GM21390 (cell line): ENCODE data around the gene NEK10.

Experiments
- ATAC-seq: cut with Tn5 transposase; IDR thresholded peaks from one replicate; pipeline ENCODE4 v1.9.1; 2021; ENCODE audit not compliant: unreplicated experiment

Gene NEK10

DNA sequence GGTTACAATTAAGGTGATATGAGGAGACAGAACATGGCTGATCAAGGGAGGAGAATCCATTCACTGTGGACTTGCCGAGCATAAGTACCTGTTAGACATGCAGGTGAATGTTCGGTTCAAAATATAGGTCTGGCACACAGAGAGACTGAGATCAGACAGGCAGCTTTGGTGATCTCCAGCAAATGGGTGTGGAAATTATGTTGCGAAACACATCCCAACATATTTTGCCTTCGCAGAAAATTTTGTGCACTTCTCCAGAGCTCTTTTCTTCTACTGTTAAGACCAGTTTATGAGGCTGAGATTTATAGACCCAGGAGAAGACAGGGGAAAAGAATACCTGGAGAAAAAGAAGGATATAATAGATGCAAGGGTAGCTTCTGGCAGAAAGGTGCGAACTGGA is 183.2 kb downstream of the NEK10 start:
- ATAC-seq, result no peak

DNA sequence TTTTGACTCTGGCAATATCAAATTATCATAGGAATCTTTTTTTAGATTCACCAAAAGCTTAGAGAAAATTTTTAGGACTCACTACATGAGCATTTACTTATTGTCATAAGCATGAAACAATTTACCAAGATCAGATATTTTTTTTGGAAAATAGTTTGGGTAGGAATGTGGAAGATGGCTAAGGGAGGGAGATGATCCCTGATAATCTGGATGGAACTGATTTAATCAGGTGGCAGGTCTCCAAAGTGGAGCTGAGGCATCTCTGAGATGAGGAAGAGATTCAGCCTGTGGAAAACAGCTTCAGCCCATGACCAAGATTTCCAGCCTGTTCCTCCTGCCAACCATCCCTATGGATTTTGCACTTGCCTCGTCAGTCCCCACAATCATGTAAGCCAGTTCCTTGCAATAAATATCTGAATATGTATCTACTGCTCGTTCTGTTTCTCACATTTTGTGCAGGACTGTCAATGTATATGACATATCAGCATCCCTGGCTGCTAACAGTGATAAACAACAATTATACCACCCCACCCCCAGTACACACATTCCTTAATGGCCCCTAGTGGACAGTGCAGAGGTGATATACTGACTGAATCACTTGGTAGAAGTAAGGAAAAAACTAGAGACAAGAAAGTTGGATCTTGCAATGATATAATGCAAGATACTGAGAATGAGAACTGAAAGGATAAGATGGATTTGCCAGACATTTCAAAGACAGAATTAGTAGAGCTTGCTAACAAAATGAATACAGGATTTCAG is 183.8 kb downstream of the NEK10 start:
- ATAC-seq, result no peak

DNA sequence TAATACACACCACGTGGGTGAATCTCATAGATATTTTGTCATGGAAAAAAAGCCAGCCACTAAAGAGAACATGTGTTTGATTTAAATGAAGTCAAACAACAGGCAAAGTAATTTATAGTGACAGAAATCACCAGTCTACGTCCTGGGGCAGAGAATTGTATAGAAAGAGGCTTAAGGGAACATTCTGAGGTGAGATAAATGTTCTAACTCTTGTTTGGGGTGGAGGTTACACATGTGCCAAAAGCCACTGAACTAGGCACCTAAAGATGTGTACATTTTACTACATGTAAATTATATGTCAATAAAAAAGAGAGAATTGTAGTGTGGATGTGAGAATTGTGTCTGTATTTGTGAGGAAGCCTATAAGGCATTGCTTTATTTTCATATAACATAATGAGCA is 184.9 kb downstream of the NEK10 start:
- no peak for ATAC-seq

DNA sequence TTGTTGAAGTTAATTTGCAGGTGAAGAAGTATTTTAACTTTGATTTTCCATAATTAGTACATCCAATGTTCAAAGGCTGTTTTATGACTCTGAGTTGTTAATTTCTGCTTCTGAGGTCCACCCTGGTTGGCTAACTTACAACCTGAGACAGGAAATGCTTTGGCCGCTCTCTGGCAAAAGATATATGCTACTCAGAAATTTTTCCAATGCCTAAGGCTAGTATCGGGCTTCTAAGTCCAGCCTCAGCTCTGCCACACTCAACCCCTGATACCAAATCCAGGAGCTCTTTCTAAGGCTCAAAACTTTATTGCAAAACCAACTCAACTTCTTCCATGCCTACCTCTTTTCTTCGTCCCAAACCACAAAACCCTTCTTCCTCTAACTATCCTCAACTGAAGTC is 192.9 kb downstream of the NEK10 start:
- ATAC-seq, result no peak

DNA sequence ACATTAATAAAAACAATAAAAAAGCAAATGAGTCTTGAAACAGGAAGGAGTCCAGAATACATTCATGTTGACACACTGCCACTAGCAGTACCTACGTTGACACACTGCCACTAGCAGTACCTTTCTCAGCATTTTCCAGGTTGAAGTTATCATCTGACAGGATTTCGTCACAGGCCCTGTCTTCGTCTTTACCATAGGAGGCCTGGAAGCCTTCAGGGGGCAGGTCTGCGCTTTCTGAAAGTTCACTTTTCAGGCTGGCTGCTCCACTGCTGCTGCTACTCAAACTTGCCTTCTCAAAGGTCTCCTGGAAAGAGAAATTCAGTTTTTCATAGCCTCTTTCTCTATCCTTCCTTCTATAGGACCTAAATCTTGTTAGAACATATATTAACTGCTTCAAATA is 194.7 kb downstream of the NEK10 start:
- ATAC-seq, result no peak

DNA sequence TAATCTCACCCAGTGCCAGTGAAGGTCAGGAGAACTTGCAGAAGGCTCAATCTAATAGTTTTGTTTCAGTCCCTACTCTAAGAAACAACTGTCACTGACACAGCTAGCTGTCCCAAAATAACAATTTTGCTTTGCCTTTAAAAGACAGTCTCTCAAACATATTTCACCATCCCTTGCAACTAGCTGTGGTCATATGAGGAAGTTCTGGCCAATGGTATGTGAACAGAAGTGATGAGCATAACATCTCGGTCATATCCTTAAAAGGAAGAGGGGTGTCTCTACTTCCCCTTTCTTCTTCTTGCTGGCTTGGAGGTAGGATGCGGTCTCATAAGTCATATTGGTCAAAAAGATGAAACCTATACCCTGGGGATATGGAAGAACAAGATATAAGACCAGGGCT is 198.1 kb downstream of the NEK10 start:
- peak; percentile 92 for ATAC-seq

DNA sequence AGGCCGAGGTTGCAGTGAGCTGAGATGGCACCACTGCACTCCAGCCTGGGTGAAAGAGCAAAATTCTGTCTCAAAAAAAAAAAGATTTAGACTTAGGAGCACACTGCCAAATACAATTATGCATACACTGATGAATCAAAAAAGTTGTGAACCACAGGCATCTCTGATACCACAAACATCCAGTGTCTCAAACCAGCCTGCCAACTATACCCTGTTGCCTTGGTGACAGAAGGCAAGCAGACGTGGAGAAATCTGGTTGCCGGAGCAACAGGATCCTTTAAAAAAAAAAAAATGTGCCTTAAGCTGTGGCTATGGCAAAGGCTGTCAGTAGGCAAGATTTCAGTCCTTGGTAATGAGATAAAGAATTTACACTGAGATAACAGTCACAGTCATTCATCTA is 202.3 kb downstream of the NEK10 start:
- ATAC-seq, result no peak

DNA sequence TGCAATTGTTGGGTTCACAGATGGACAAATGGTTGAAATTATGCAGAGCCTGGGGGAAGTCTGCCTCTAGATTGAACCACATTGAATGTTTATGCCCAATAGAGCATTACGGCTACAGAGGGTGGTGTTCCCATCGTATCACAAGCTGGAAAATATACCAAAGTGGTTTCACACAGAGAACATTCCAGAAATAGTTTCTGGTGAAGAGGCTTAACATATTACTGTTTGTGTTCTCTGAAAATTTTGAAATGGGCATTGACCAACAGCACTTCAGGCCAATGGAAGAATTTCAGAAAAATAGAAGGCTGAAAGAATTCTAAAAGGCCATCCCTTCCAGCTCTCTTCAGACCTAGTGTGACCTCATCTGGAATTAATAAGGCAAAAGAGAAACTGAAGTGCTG is 203.9 kb downstream of the NEK10 start:
- no peak for ATAC-seq

DNA sequence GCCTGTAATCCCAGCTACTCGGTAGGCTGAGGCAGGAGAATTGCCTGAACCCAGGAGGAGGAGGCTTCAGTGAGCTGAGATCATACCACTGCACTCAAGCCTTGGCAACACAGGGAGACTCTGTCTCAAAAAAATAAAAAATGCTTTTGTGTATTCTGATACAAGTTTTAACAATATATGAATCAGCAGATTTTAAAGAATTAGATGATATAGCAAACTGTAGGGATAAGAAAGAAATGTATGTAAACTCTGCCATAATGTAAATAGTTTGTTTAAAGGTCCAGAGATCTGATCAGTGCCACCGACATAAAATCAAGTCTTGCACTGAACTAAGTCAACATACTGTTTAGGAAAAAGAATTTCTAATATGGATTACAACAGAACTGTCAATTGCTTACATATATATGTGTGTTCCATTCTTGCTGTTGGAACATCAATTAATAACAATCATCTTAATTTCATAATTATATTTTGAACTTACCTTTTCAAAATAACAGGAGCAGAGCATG is 208.3 kb downstream of the NEK10 start:
- ATAC-seq, result no peak

DNA sequence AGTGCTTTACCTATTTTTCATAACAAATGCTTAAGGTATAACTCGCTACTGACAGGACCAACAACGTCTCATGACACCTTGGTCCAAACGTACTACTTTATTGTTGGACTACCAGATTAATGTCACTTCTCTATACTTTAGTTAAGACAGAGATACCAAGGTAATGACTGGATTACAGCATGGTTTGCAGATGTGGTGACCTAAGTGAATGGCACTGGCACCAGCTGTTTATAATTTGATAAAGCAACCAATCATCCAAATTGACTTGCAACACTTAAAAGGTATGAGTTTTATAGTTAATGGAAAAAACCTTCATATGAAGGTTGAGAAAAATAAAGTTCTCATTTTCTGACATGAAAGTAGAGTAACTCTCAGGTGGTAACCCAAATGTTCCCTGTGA is 209.0 kb downstream of the NEK10 start:
- no peak for ATAC-seq

DNA sequence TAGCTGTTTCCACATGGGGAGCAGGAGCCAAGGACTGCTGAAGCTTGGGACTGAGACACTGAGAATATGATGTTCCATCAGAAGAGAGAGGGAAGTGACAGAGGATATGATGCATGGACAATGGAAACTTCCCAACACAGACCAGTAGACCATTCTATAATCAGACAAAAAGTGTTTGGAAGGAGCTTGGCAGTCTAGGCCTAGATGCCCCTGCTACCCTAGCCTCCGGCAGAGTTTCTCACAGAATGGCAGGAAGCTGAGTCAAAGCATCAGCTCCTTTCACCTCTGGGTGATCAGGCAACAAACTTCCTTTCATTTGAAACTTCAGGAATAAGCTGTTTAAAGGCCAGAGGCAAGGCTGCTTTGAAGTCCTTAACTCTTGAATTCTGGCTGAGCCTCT is 222.0 kb downstream of the NEK10 start:
- ATAC-seq, result no peak

DNA sequence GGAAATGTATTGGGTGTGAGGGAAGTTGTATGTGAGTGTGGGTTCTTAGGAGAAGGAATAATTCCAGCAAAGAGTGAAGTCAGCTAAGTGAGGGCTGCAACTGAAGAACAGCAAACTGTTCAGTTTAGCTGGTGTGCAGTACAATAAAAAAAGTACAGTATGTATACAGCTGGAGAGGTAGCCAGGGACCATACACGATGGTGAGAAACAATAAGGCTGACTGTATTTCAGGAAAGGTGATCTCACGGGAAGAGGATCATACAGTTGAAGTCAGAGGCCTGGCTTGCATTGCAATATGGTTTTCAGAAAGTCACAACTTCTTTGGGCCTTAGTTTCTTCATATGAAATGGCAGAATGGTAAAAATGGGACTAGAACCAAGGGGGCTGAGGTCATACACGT is 222.4 kb downstream of the NEK10 start:
- no peak for ATAC-seq

DNA sequence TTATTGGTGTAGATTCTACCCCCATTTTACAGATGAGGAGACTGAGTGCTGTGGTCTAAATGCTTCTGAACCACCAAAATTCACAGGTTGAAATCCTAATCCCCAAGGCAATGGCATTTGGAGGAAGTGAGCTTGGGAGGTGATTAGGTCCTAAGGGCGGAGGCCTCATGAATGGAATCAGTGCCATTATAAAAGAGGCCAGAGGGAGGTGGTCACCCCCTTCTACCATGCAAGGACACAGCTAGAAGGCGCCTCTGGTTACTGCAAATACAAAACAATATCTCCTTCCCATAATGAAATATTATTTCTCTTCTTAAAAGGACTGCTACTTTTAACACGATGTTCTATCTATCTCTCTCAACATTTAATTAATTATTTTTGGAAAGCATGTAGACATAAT is 223.5 kb downstream of the NEK10 start:
- ATAC-seq, result no peak

DNA sequence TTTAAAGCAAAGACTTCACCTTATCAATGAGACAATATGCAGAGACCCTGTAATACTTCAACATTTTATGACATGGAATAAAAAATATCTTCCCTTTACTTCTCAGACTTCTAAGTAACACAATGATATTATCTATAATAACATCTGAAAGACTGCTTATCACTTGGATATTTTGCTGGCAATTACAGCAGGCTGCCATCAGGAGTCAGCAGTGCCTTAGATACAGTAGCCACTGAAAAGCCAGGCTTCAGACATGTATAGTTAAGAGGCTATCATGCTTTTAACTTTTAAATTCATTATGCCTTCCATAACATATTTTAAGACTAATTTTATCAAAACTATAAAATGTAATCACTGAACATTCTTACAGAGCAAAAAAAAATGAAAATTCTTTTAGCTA is 227.5 kb downstream of the NEK10 start:
- no peak for ATAC-seq

DNA sequence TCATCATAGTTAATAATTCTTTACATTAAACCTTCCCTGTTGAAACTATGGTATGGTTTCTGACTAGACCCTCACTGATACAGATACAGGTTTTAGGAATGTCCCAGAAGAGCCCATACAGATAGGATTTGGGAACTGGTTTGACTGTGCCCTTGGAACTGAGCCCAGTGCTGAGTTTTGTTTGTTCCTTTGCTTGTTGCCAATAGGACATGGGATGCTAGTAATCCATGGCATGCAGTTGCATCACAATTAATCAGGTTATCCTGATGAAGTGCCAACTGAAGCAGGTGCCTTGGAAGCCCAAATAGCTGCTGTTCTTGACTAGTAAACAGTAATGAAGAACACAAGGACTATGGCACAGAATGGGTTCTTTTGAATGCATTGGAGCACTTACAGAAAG is 230.6 kb downstream of the NEK10 start:
- ATAC-seq, result no peak

DNA sequence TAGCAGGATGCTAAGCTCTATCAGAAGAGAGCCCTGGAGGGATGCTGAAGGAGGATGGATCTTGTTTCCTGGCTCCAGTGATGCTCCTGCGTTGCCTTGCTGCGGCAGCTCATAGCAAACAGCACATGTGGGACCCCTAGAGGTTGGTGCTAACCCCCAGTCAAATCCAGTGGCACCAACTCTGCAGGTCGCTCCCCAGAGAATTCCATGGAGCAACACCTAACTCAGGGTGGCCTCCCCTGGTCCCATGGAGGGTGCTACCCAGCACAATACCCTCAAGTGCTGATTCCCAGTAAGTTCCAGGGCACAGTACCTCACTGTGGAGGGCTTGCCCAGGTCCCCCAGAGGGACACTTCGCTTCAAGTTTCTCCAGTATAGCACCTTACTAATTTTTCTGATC is 231.2 kb downstream of the NEK10 start:
- no peak for ATAC-seq

DNA sequence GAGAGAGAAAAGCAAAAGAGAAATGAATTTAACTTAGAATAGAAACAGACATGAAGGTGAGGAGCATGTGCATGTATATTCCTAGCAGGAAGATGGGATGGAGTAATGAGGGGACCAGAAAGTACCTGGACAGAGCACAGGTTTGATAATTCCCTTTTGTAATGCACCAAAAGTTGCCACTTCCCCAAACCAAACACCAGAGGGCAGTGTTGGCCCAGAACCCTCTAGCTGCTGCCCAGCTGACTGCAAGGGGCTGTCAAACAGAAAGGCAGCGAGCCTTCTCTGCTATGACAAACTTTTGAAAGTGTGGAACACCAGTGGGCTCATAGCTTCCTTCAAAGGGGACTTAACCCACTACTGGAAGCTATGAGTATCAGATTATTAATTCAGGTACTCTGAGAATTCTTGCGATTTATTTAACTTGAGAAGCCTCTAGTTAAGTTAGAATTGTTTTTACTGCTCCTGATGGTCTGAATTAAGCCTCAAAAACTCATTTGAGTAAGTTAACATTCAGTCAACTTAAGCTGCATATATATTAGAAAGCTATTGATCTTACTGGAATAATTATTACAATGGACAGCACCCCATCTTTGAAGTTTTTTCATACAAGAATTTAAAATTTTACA is 234.9 kb downstream of the NEK10 start:
- ATAC-seq, result peak; percentile 98

DNA sequence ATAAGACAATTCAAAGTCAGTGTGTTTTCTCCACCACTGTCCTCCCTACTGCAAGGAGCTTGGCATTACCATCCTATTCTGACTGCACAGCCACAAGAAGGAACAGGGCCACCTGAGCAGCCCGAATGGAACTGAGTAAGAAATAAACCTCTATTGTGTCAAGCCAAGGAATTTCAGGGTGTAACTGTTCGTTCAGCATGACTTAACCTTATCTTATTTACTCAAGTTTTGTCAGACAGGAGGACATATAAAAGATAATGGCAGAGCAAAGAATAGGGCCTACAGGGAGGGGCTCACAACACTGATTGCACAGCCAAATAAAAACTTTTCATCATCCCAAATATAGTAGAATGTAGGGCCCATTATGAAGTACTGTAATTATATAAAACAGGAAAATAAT is 236.1 kb downstream of the NEK10 start:
- ATAC-seq, result no peak

DNA sequence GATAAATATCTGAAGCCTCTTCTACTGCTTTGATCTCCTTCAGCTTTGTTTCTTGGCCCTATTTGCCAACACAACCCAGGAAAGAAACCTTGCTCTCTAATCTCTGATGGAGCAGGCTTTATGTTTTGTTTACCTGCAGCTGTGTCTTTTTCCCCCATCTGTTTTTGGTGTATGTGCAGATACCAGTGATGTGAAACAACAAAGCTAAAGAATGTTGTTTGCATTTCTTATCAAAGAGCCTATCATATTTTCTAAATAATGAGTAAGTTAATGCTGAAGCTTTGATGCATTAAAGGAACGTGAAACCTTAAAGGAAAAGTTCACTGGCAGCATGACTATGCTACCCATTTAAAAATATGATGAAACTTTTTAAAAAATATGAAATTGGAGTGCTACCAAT is 238.4 kb downstream of the NEK10 start:
- ATAC-seq, result no peak

DNA sequence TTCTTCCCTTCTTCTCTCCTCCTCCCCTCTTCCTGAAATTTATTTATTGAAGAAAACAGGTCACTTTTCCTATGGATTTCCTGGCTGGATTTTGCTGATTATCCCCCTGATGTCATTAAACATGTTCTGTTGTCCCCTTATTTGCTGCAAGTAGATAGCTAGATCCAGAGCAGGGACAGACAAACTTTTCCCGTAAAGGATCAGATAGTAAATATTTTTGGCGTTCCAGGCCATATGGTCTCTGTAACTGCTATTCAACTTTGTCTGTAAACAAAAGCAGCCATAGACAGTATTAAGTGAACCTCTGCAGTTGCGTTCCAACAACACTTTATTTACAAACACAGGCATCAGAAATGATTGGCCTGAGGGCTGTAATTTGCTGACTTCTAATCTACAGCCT is 241.3 kb downstream of the NEK10 start:
- ATAC-seq, result no peak

DNA sequence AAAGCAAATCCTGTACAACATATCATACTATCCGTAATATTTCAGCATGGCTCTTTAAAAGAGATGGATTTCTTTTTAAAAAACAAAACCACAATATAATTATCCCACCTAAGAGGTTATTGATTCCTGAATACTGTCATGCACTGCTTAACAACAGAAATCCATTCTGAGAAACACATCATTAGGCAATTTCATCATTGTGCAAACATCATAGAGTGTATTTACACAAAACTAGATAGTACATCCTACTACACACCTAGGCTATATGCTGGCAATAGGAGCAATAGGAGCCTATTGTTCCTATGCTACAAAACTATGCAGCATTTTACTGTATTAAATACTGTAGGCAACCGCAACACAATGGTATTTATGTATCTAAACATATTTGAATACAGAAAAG is 242.0 kb downstream of the NEK10 start:
- ATAC-seq, result no peak

DNA sequence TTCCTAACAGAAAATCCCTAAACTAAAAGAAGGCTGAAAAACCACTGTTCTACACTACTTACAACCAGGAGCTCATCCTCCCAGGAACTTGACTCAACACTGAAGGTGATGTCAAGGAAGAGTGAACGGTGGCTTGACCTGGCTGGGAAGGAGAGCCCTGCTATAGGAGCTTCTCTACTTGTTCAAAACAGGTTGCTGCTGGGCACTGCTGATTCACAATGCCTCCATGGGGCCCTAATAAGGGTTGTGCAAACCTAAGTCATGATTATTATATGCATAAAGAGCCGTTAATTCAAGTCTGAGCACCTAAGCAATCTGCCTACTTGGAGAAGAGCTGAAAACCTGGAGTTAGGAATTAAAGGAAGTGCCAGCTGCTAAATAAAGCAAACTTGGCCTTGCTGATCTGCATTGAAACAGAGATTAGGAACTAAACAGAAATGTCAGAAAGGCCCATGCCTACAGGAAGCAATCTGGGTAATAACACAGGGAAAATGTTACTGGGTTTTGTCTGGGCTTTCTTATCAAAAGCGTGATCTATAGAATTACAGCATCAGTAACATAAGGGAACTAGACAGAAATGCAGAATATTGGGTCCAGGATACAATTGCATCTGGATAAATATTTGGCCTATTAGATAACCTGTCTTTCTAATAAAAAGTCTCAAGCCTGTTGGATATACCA is 243.2 kb downstream of the NEK10 start:
- ATAC-seq, result no peak
